GM21825 (cell line): ENCODE measurements around the gene GPD1.

Experiments used
- ATAC-seq: cut with Tn5 transposase; IDR thresholded peaks from one replicate; pipeline ENCODE4 v1.9.1; 2021; ENCODE audit warnings: mild to moderate bottlenecking, moderate library complexity; ENCODE audit not compliant: unreplicated experiment

GPD1 gene

GRCh38 chr12:50103767-50104321 lies at the start of gene GPD1:
TSS of gene GPD1 (plus strand) at chr12:50104008. CDS start at chr12:50104051, 43 bp downstream.
- no peak for ATAC-seq

GRCh38 chr12:50055831-50056638 lies 47.8 kb upstream of the GPD1 start:
- no peak for ATAC-seq

GRCh38 chr12:50056639-50056976 lies 47.2 kb upstream of the GPD1 start:
- no peak for ATAC-seq

- ATAC-seq: no peak
Measured at GRCh38 chr12:50057000-50057841, 46.6 kb upstream of the GPD1 start, which contains the start of gene ASIC1. TSS of gene ASIC1 (plus strand) at chr12:50057596. CDS start at chr12:50058767, 1,171 bp downstream.

- ATAC-seq: no peak
Measured at GRCh38 chr12:50057896-50058670, 45.7 kb upstream of the GPD1 start.

- no peak for ATAC-seq
Measured at GRCh38 chr12:50058743-50059312, 45.0 kb upstream of the GPD1 start.

GRCh38 chr12:50059440-50060119 lies 44.2 kb upstream of the GPD1 start:
- no peak for ATAC-seq

- ATAC-seq: no peak
Measured at GRCh38 chr12:50060120-50060468, 43.7 kb upstream of the GPD1 start.

GRCh38 chr12:50061171-50061570 lies 42.6 kb upstream of the GPD1 start:
- ATAC-seq: no peak

GRCh38 chr12:50061946-50062686 lies 41.7 kb upstream of the GPD1 start:
- no peak for ATAC-seq

GRCh38 chr12:50062728-50063460 lies 40.9 kb upstream of the GPD1 start:
- ATAC-seq: no peak

GRCh38 chr12:50065726-50066310 lies 38.0 kb upstream of the GPD1 start:
- ATAC-seq: no peak

GRCh38 chr12:50066402-50066801 lies 37.4 kb upstream of the GPD1 start:
- ATAC-seq: no peak

- no peak for ATAC-seq
Measured at GRCh38 chr12:50069069-50069468, 34.7 kb upstream of the GPD1 start.

GRCh38 chr12:50069539-50069938 lies 34.3 kb upstream of the GPD1 start:
- ATAC-seq: no peak

GRCh38 chr12:50070314-50071060 lies 33.3 kb upstream of the GPD1 start:
- ATAC-seq: no peak

GRCh38 chr12:50072198-50072907 lies 31.5 kb upstream of the GPD1 start:
- ATAC-seq: no peak
